HG03442 (cell line): ENCODE data around the gene PIEZO2.
"Not testable (repeated sequence)": the region's sequence is repeated elsewhere in the genome, so short reads cannot be mapped to it uniquely, and the experiment has no call there.

Experiments
- ATAC-seq: cut with Tn5 transposase; IDR thresholded peaks from one replicate; pipeline ENCODE4 v1.9.1; 2021; ENCODE audit warnings: mild to moderate bottlenecking, moderate library complexity; ENCODE audit not compliant: unreplicated experiment

PIEZO2 gene

DNA sequence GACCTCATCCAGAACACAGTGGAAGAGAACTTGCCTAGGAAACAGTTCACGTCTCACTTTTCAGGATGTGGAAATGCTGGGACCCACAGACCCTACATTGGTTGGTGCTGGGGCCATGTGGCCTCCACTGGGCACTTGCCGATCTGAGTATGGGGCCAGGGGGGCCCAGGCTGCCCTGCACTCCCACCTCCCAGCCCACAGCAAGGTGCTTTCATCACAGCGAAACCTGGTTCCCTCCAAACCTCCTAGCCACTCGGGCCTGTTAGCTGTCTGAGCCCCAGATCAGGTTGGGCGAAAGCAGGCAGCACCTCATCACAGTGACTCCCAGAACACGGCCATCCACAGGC lies 510.9 kb downstream of the PIEZO2 start:
- ATAC-seq: not testable (repeated sequence)

DNA sequence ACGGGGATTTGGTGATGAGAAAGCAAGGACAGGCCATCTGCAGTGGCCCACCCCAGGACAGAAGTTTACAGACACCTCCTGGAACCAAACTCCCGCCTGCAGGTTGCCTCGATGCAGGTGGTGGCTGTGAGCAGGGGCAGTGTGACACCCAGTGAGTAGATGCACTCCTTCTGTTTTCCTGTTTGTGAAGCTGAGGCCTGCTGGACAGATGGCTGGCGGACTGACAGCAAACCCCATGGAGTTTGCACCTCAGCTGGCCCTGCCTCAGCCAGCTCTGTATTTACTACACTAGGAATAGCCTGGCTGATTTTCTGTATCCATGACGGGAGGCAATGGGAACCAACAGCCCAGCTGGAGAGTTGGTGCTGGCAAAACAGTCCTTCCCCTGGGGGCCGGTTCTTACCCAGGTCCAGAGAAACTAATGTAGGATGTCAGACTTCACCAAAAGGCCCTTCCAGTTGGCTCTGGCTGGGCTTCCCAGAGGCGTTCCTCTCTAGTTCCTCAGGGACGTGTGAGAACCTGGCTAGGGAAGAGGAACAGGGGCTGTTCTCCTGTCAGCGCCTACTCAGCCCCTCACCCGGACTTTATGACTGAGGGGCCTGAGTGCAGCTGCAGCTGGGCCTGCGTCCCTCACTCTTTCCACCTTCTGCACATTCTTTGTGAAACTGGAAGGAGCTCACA lies 511.4 kb downstream of the PIEZO2 start:
- ATAC-seq: not testable (repeated sequence)

DNA sequence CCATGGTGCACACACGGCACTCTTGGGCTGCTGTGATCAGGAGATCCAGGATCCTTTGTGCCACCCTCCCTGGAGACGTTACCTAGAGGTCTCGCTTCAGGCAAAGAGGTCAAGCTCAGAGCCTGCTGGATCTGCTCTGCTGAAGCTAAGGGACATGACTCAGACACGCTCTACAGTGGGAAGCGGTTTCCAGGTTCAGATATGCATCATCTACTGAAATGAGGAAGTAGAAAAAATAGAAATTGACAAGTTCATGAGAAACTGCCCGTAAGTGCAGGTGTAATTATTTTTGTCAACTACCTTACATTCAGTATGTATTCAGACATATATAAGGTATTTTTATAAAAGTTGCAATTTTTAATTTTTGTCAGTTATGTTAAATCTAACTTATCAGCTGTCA lies 520.3 kb downstream of the PIEZO2 start:
- peak; percentile 98 for ATAC-seq

DNA sequence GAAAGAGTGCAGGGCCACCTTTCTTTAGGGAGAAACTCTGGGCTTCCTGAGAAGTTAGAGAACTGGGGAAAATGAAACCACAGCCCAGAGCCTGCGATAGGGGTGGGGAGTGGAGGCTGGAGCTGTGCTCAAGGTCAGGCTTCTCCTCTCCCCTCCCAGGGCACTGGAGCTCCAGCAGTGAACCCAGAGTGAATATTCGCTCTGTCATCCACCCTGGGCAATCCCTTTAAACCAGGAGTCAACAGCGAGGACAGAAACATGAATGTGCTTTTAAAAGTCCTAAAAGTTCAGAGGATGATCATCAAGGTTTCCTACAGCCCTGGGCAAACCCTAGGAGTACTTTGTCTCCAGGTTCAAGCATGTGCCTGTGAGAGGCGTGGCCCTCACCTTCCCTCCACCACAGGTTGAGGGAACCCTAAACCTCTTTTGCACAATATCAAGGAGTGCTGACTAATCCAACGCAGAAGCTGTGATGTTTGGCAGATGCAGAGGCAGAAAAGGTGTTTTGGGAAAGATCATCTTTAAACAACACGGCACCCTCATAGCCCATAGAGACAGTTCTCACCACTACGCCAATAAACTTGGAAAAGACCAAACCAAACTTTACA lies 522.7 kb downstream of the PIEZO2 start:
- ATAC-seq: not testable (repeated sequence)

DNA sequence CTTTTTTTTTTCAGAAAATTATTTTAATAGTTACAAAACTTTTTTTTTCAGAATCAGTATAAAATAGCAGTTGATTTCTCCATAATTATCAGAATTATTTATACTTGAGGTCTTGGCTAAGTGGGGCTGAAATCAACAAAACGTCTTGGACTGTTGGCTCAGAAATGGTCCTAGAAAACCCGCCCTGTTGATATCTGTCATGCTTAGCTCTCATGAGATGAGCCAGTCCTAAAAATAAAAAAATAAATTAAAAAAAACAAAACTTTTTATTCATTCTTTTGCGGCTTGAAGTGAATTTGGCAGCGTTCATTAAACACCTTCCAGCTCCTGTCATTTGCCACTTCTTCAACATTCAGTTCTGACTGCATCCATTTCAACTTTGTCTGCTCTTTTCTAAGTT lies 525.8 kb downstream of the PIEZO2 start:
- not testable (repeated sequence) for ATAC-seq

DNA sequence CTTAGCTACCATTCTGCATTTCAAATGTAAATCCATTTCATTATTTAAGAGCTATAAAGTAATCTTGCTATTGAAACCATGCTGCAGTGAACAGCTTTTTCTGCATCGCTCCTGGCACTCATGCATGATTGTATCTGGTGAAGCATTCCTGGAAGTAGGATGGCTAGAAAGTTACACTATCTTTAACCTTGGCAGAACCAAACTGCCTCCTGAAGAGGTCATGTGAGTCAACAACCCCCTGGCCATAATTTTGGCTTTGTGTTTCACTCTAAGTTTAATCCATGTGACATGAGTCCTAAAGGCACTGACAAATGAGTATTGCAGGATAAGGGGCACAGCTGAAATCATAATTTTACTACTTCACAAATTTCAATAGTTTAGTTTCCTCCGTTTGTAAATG lies 526.4 kb downstream of the PIEZO2 start:
- ATAC-seq: not testable (repeated sequence)

DNA sequence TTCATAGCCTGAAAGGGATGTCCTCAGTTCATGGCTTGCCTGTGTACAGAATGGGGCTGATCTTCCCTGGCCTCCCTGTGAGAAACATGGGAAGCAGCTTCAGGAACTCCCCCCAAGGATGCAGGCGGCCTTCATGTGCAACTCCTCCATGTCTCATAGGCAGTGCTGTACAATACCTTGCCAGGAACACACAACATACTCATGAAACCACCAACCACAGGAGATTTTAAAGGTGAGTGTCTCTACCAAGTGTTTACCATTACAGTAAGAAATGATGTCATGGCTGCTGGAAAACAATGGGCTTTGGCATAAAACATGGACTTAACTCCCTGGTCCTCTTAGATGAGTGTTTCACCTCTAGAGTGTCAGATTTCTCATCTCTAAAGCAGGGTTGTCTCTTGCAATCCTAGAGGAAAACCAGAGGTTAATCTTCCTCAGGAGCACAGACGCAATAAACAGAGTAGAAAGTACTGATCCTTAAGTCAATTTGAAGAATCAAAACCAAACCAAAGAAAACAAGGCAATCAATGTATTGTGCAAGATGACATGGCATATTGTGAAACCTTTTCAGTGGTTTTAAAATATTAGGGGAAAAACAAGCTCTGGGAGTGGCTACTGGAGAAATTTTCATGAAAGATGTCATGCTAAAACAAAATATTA lies 528.6 kb downstream of the PIEZO2 start:
- not testable (repeated sequence) for ATAC-seq
